Islet precursor cell (in vitro differentiated cells): ENCODE data around the gene EPM2A.

Experiments
- DNase-seq: peaks from one replicate; pipeline ENCODE4 v3.0.0-alpha.2; 2018

Gene EPM2A

GRCh38 chr6:145600299-145600698 is 135.0 kb downstream of the EPM2A start:
- DNase-seq: no peak

GRCh38 chr6:145588981-145589380 is 146.3 kb downstream of the EPM2A start:
- no peak for DNase-seq

- DNase-seq: no peak
Measured at GRCh38 chr6:145587334-145587733, 148.0 kb downstream of the EPM2A start.

- DNase-seq: no peak
Measured at GRCh38 chr6:145583753-145584152, 151.6 kb downstream of the EPM2A start.
